ENCODE results near the gene CIITA.

- TF ChIP-seq CTCF (IDR thresholded peaks at IDR 0.05) (peak; percentile 93 to 95 (median 95)), POLR2A (IDR thresholded peaks at IDR 0.05) (no peak)
Measured at GRCh38 chr16:10918294-10919002, 41.4 kb downstream of the CIITA start.

Data from Peyer's patch (tissue), 4 donors.